ENCODE results near the gene RACGAP1.

The RACGAP1 gene

DNA sequence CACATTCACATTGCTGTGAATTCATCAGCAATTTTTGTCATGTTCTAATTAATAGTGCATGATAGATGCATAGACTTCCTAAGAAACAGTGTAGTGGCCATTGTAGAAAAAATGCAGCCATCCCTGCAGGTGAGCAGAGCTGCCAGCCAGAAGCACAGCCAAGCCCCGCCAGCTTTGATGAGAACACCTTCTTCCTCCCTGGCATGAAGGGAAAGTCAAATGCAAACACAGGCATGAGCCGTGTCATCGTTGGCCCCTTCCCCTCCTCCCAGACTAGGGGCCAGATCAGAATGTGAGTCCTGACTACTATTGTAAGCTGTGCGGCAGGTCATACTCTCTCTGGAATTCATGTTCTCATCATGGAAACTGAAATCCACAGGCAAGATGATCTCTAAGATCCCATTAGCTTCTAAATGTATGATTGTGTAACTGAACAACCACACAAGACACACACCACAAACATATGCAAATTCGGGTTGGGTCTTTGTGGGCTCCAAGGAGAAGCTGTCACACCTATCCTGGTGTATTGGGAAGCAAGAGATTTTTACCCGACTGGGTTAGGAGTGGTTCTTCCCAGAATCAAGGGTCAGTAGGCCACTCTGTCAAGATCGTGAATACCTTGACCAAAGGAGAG lies 77.6 kb downstream of the RACGAP1 start:
- ChIA-PET CTCF (interaction anchor here (0.6 kb wide), 1 partner anchor 123 kb away, joined by 3 read pairs; no protein-coding TSS in a partner anchor), POLR2A (no interaction called here)
- DNase-seq (ENCODE audit: extremely low spot score) = no peak
- TF ChIP-seq, protein P1, sequence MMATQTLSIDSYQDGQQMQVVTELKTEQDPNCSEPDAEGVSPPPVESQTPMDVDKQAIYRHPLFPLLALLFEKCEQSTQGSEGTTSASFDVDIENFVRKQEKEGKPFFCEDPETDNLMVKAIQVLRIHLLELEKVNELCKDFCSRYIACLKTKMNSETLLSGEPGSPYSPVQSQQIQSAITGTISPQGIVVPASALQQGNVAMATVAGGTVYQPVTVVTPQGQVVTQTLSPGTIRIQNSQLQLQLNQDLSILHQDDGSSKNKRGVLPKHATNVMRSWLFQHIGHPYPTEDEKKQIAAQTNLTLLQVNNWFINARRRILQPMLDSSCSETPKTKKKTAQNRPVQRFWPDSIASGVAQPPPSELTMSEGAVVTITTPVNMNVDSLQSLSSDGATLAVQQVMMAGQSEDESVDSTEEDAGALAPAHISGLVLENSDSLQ (IDR thresholded peaks at IDR 0.05) = no peak
- TF ChIP-seq BHLHE40 (IDR thresholded peaks at IDR 0.05; ENCODE audit: borderline replicate concordance) (no peak), ARNT (IDR thresholded peaks at IDR 0.05) (no peak), NFRKB (IDR thresholded peaks at IDR 0.05) (no peak), FOXM1 (IDR thresholded peaks at IDR 0.05; ENCODE audit: borderline replicate concordance) (no peak), CTBP1 (IDR thresholded peaks at IDR 0.05; ENCODE audit: borderline replicate concordance) (no peak), L3MBTL2 (conservative IDR thresholded peaks at IDR 0.05) (no peak), ZNF384 (IDR thresholded peaks at IDR 0.05) (no peak), HDGF (IDR thresholded peaks at IDR 0.05; ENCODE audit: borderline replicate concordance) (no peak), LEF1 (IDR thresholded peaks at IDR 0.05; ENCODE audit: borderline replicate concordance) (no peak), FOXK2 (IDR thresholded peaks at IDR 0.05) (no peak), FOXA1 (IDR thresholded peaks at IDR 0.05) (no peak), TARDBP (IDR thresholded peaks at IDR 0.05) (no peak), ELF4 (IDR thresholded peaks at IDR 0.05) (no peak), SUZ12 (IDR thresholded peaks at IDR 0.05) (no peak), SP1 (IDR thresholded peaks at IDR 0.05) (no peak)

DNA sequence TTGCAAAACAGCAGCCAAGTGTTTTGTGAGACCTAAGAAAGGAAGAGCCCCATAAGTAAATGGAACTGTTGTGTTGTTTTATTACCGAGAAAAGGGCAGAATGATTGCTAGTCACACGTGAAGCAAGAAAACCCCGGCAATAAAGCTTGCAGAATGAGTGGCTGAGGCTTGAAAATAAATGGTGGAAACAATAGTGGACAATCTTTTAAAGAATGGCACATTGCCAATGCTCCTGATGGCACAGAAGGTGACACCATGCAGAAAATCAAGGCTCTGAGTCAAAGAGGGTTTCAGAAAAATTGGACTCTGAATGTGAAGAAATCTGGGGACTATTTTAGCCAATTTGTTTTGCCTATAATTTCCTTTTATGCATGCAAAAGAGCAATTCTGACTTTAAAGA lies 78.8 kb downstream of the RACGAP1 start:
- TF ChIP-seq, protein P1 (IDR thresholded peaks at IDR 0.05) = no peak
- TF ChIP-seq BHLHE40 (IDR thresholded peaks at IDR 0.05; ENCODE audit: borderline replicate concordance) (no peak), SP1 (IDR thresholded peaks at IDR 0.05) (no peak), FOXA1 (IDR thresholded peaks at IDR 0.05) (no peak), L3MBTL2 (conservative IDR thresholded peaks at IDR 0.05) (no peak), ELF4 (IDR thresholded peaks at IDR 0.05) (no peak), HDGF (IDR thresholded peaks at IDR 0.05; ENCODE audit: borderline replicate concordance) (no peak), ARNT (IDR thresholded peaks at IDR 0.05) (no peak), SUZ12 (IDR thresholded peaks at IDR 0.05) (no peak), NFRKB (IDR thresholded peaks at IDR 0.05) (no peak), FOXK2 (IDR thresholded peaks at IDR 0.05) (no peak), TARDBP (IDR thresholded peaks at IDR 0.05) (no peak), LEF1 (IDR thresholded peaks at IDR 0.05; ENCODE audit: borderline replicate concordance) (no peak), ZNF384 (IDR thresholded peaks at IDR 0.05) (no peak)
- ChIA-PET CTCF (interaction anchor here (0.6 to 2.8 kb wide), 12 partner anchors 9 to 396 kb away, joined by 3 to 25 read pairs (median 4); no protein-coding TSS in a partner anchor), POLR2A (interaction anchor here (0.7 to 1.4 kb wide), 2 partner anchors 48 to 77 kb away, joined by 3 to 8 read pairs; no protein-coding TSS in a partner anchor)
- no peak for DNase-seq (ENCODE audit: extremely low spot score)

DNA sequence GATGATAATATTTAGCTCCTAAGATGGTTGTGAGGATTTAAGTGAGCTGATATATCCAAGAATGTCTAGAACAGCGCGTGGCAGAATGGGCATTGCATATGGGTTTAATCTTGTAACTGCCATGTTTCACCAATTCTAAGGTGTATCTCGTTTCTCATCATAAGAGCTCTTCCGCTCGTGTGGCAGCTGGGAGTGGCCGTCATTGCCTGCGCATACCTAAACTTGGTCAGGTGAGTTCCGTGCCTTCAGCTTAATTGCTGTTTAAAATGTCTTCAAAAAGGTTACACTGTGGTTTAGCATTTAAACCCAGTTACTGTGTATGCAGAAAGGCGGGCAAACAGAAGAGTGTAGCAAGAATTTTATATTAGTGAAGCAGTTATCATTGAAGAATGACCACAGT lies 79.2 kb downstream of the RACGAP1 start:
- TF ChIP-seq HDGF (IDR thresholded peaks at IDR 0.05; ENCODE audit: borderline replicate concordance) (no peak), SUZ12 (IDR thresholded peaks at IDR 0.05) (no peak), L3MBTL2 (conservative IDR thresholded peaks at IDR 0.05) (no peak), BHLHE40 (IDR thresholded peaks at IDR 0.05; ENCODE audit: borderline replicate concordance) (no peak), CTBP1 (IDR thresholded peaks at IDR 0.05; ENCODE audit: borderline replicate concordance) (no peak), FOXK2 (IDR thresholded peaks at IDR 0.05) (no peak)
- TF ChIP-seq, protein P1 (IDR thresholded peaks at IDR 0.05) = no peak
- POLR2A ChIA-PET = interaction anchor here (0.7 to 1.4 kb wide), 2 partner anchors 48 to 77 kb away, joined by 3 to 8 read pairs; no protein-coding TSS in a partner anchor
- DNase-seq (ENCODE audit: extremely low spot score) = no peak
- CTCF ChIA-PET = interaction anchor here (0.6 to 2.8 kb wide), 24 partner anchors 9 to 396 kb away, joined by 3 to 25 read pairs (median 4); partner anchors contain the start of gene TMBIM6

DNA sequence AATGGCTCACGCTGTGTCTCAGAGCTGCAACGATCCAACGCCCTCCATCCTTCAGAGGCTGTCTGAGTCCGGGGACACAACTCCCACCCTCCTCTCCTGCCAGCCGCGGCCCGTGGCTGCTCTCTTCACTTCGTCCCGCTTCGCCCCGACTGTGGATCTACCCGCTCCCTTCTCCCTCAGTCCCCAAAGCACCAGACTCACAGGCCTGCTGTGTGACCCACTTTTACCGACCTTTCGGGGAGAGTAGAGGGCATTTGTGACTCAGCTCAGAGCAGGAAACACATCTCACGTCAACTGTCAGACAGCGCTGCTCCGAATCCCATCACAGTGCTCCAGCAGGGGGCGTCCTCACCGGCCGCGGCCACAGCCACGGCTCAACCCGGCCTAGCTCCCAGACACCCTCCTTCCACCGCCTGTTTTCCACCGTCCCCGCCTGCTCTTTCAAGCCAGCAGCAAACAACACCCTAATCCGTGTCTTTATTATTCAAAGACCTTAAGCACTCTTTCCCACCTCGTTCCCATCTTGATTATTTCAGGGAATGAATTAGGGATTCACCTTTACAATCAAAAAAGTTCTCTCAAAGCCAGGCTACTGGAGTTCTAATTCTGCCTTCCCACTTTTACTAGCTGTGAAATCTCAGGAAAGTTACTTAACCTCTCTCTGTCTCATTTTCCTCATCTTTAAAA lies 79.8 kb downstream of the RACGAP1 start:
- POLR2A ChIA-PET = interaction anchor here (0.7 to 1.4 kb wide), 4 partner anchors 11 to 77 kb away, joined by 3 to 8 read pairs (median 4); no protein-coding TSS in a partner anchor

DNA sequence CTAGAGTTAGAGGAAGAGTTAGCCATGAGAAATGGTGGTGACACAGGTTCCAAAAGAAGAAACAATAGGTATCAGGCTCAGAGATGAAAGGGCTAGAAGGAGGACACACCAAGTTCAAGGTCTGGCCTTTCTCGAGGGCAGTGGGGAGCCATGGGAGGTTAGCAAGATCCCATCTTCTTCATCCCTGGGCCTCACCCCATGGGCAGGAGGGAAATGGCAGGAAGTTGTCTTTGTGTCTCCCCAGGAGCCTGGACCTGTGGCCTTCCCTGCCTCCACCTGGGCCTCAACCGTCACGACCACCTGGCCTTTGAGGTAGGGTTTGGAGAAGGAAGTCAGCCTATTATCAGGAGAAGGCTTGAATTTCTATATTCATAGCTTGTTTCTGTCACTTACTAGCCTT lies 80.6 kb downstream of the RACGAP1 start:
- no peak for TF ChIP-seq HDGF (IDR thresholded peaks at IDR 0.05; ENCODE audit: borderline replicate concordance)
- TF ChIP-seq ARNT (IDR thresholded peaks at IDR 0.05) = no peak
- no peak for TF ChIP-seq FOXM1 (IDR thresholded peaks at IDR 0.05; ENCODE audit: borderline replicate concordance)
- no peak for TF ChIP-seq FOXK2 (IDR thresholded peaks at IDR 0.05)
- no peak for TF ChIP-seq NFRKB (IDR thresholded peaks at IDR 0.05)
- TF ChIP-seq L3MBTL2 (conservative IDR thresholded peaks at IDR 0.05) = no peak
- no peak for TF ChIP-seq CTBP1 (IDR thresholded peaks at IDR 0.05; ENCODE audit: borderline replicate concordance)
- no peak for TF ChIP-seq ZNF384 (IDR thresholded peaks at IDR 0.05)
- TF ChIP-seq FOXA1 (IDR thresholded peaks at IDR 0.05) = no peak
- CTCF ChIA-PET = interaction anchor here (1.1 to 2.8 kb wide), 8 partner anchors 7 to 202 kb away, joined by 3 to 25 read pairs (median 10); partner anchors contain the start of gene COX14
- POLR2A ChIA-PET = interaction anchor here (0.9 to 1.1 kb wide), 2 partner anchors 10 to 13 kb away, joined by 3 to 5 read pairs; no protein-coding TSS in a partner anchor
- DNase-seq (ENCODE audit: extremely low spot score) = no peak

More for the DNA sequence above, 79.8 kb downstream of the RACGAP1 start:
- TF ChIP-seq LEF1 (IDR thresholded peaks at IDR 0.05; ENCODE audit: borderline replicate concordance) = no peak
- TF ChIP-seq, protein P1 (IDR thresholded peaks at IDR 0.05) = peak; percentile 91
- DNase-seq (ENCODE audit: extremely low spot score) = peak; percentile 92
- CTCF ChIA-PET = interaction anchor here (0.6 to 2.8 kb wide), 26 partner anchors 8 to 276 kb away, joined by 3 to 25 read pairs (median 4); partner anchors contain the start of genes COX14 and TMBIM6

All from HEK293T (cell line).